ENCODE data around the gene SOX11. TPM values are rescaled to one million over a fixed set of nuclear protein-coding genes. Genes with fewer than 3 reads are reported as not detected.
A peak's percentile ranks its signal among the peaks of the same experiment; 100 is the strongest.

SOX11 gene
- total RNA-seq, 1 experiment from 2014 or later, result not detected

GRCh38 chr2:5668682-5669250, 23.4 kb upstream of the SOX11 start:
- ChIA-PET POLR2A (no interaction called here), CTCF (no interaction called here)
- H3K9me3 Mint-ChIP-seq (ENCODE audit: unreplicated experiment), result no peaks in the 10 kb centered on the region
- H3K4me3 Mint-ChIP-seq (ENCODE audit: unreplicated experiment), result no peak overlapping the region
- no peak for DNase-seq (ENCODE audit: unreplicated experiment)
- peaks cover 6% of the 10 kb centered on the region for H3K4me1 Mint-ChIP-seq (ENCODE audit: insufficient read depth, unreplicated experiment)
- intact Hi-C loops (cut with micrococcal nuclease), result no loop called here
- BruUV-seq (replicated peaks), result no TSS peak
- no peak for TF ChIP-seq CTCF (IDR thresholded peaks at IDR 0.05; ENCODE audit: unreplicated experiment)
- H3K27me3 Mint-ChIP-seq (ENCODE audit: insufficient read depth, unreplicated experiment), result no peaks in the 10 kb centered on the region
- no peaks in the 10 kb centered on the region for H3K36me3 Mint-ChIP-seq (ENCODE audit: insufficient read depth, unreplicated experiment)
- H3K27ac Mint-ChIP-seq (ENCODE audit: low read depth, unreplicated experiment), result no peak overlapping the region

- BruUV-seq (replicated peaks), result no TSS peak
- Mint-ChIP-seq H3K27me3 (ENCODE audit: insufficient read depth, unreplicated experiment) (no peaks in the 10 kb centered on the region), H3K4me1 (ENCODE audit: insufficient read depth, unreplicated experiment) (peaks cover 25% of the 10 kb centered on the region), H3K9me3 (ENCODE audit: unreplicated experiment) (no peaks in the 10 kb centered on the region), H3K27ac (ENCODE audit: low read depth, unreplicated experiment) (no peak overlapping the region), H3K4me3 (ENCODE audit: unreplicated experiment) (peak overlapping the region; percentile 28), H3K36me3 (ENCODE audit: insufficient read depth, unreplicated experiment) (no peaks in the 10 kb centered on the region)
- intact Hi-C loops (cut with micrococcal nuclease), result no loop called here
- no peak for DNase-seq (ENCODE audit: unreplicated experiment)
- no peak for TF ChIP-seq CTCF (IDR thresholded peaks at IDR 0.05; ENCODE audit: unreplicated experiment)
- ChIA-PET POLR2A (no interaction called here), CTCF (no interaction called here)
Observed at GRCh38 chr2:5672749-5673144, 19.4 kb upstream of the SOX11 start.

- POLR2A ChIA-PET, result no interaction called here
- Mint-ChIP-seq H3K4me3 (ENCODE audit: unreplicated experiment) (peak overlapping the region; percentile 28), H3K27me3 (ENCODE audit: insufficient read depth, unreplicated experiment) (no peaks in the 10 kb centered on the region), H3K36me3 (ENCODE audit: insufficient read depth, unreplicated experiment) (no peaks in the 10 kb centered on the region), H3K27ac (ENCODE audit: low read depth, unreplicated experiment) (no peak overlapping the region), H3K9me3 (ENCODE audit: unreplicated experiment) (no peaks in the 10 kb centered on the region), H3K4me1 (ENCODE audit: insufficient read depth, unreplicated experiment) (peaks cover 25% of the 10 kb centered on the region)
- DNase-seq (ENCODE audit: unreplicated experiment), result no peak
- intact Hi-C loops (cut with micrococcal nuclease), result no loop called here
- no peak for TF ChIP-seq CTCF (IDR thresholded peaks at IDR 0.05; ENCODE audit: unreplicated experiment)
- BruUV-seq (replicated peaks), result no TSS peak
- CTCF ChIA-PET, result no interaction called here
Observed at GRCh38 chr2:5673145-5674025, 18.8 kb upstream of the SOX11 start.

- Mint-ChIP-seq H3K27me3 (ENCODE audit: insufficient read depth, unreplicated experiment) (no peaks in the 10 kb centered on the region), H3K27ac (ENCODE audit: low read depth, unreplicated experiment) (no peak overlapping the region), H3K4me1 (ENCODE audit: insufficient read depth, unreplicated experiment) (peaks cover 25% of the 10 kb centered on the region), H3K9me3 (ENCODE audit: unreplicated experiment) (no peaks in the 10 kb centered on the region), H3K4me3 (ENCODE audit: unreplicated experiment) (no peak overlapping the region), H3K36me3 (ENCODE audit: insufficient read depth, unreplicated experiment) (no peaks in the 10 kb centered on the region)
- DNase-seq (ENCODE audit: unreplicated experiment), result no peak
- intact Hi-C loops (cut with micrococcal nuclease), result no loop called here
- TF ChIP-seq CTCF (IDR thresholded peaks at IDR 0.05; ENCODE audit: unreplicated experiment), result no peak
- ChIA-PET CTCF (no interaction called here), POLR2A (no interaction called here)
- no TSS peak for BruUV-seq (replicated peaks)
Observed at GRCh38 chr2:5674026-5674340, 18.2 kb upstream of the SOX11 start.

Data from MCF 10A (cell line).